Neural cell (in vitro differentiated cells): ENCODE results near the gene ZXDC.

Experiments used
- CTCF ChIP-seq: fragments of 450-650 bp; IDR thresholded peaks from 2 replicates; pipeline ENCODE4 v1.5.1; 2014; ENCODE audit warnings: antibody characterized with exemption, mild to moderate bottlenecking, moderate library complexity; ENCODE audit not compliant: poor library complexity, severe bottlenecking
- EP300 ChIP-seq: fragments of 450-650 bp; conservative IDR thresholded peaks from 2 replicates; pipeline ENCODE4 v1.6.1; 2014; ENCODE audit warnings: antibody characterized with exemption, mild to moderate bottlenecking, moderate library complexity; ENCODE audit not compliant: poor library complexity, severe bottlenecking
- EZH2 ChIP-seq: fragments of 200-600, 300-800 bp; shearing (Covaris generic), sonication (generic); IDR thresholded peaks from 2 replicates; pipeline ENCODE4 v1.6.1; 2014; ENCODE audit warnings: antibody characterized with exemption, low read length, borderline replicate concordance, mild to moderate bottlenecking; ENCODE audit not compliant: insufficient read depth, poor library complexity, severe bottlenecking
- RAD21 ChIP-seq: fragments of 450-650 bp; conservative IDR thresholded peaks from 2 replicates; pipeline ENCODE4 v1.6.1; 2014; ENCODE audit warnings: antibody characterized with exemption, mild to moderate bottlenecking, moderate library complexity
- SMC3 ChIP-seq: fragments of 450-650 bp; conservative IDR thresholded peaks from 2 replicates; pipeline ENCODE4 v1.6.1; 2014; ENCODE audit warnings: antibody characterized with exemption, mild to moderate bottlenecking, moderate library complexity; ENCODE audit not compliant: poor library complexity
- TAF1 ChIP-seq: IDR thresholded peaks from 2 replicates; pipeline ENCODE4 v1.6.1; 2012; ENCODE audit warnings: low read depth

GRCh38 chr3:126465928-126466544, 9.7 kb downstream of the ZXDC start:
- TF ChIP-seq CTCF, result no peak
- TF ChIP-seq EP300, result no peak
- no peak for TF ChIP-seq TAF1
- TF ChIP-seq EZH2, result no peak
- no peak for TF ChIP-seq SMC3
- no peak for TF ChIP-seq RAD21
